Keratinocyte (primary cell): ENCODE data around the gene SHLD2.

Experiments used
- CTCF ChIP-seq, 3 experiments: IDR thresholded peaks in 1 of 3; conservative IDR thresholded peaks in 1 of 3; optimal IDR thresholded peaks in 1 of 3; 2 replicates in 2 of 3; 3 replicates in 1 of 3; pipeline versions ENCODE3 to v1.5.1; 2011; ENCODE audit warnings: low read length in 3 of 3, mild to moderate bottlenecking in 3 of 3, moderate library complexity in 2 of 3, control low read depth in 1 of 3, inconsistent platforms in 1 of 3; ENCODE audit not compliant: insufficient read depth in 2 of 3; ENCODE audit errors: extremely low read depth in 1 of 3
- EZH2 ChIP-seq: IDR thresholded peaks from one replicate; pipeline ENCODE4 v1.6.1; 2012; ENCODE audit warnings: inconsistent platforms, mild to moderate bottlenecking, low read length, moderate library complexity

GRCh38 chr10:87101996-87102395 is 7.0 kb downstream of the SHLD2 start:
- no peak for TF ChIP-seq CTCF (optimal IDR thresholded peaks at IDR 0.05 in 1 of 3, IDR thresholded peaks at IDR 0.05 in 1 of 3, conservative IDR thresholded peaks at IDR 0.05 in 1 of 3; ENCODE audit: extremely low read depth in 1 of 3, insufficient read depth in 2 of 3, low read length in 3 of 3)
- TF ChIP-seq EZH2, result no peak
